HG03159 (cell line): Measurements from ENCODE around the gene DCLK2.
A peak's percentile ranks its signal among the peaks of the same experiment; 100 is the strongest.

Source experiments
- ATAC-seq: cut with Tn5 transposase; IDR thresholded peaks from one replicate; pipeline ENCODE4 v1.9.1; 2021; ENCODE audit warnings: mild to moderate bottlenecking, moderate library complexity; ENCODE audit not compliant: unreplicated experiment

DCLK2 gene

GRCh38 chr4:150115851-150116250 lies 37.6 kb downstream of the DCLK2 start:
- no peak for ATAC-seq

GRCh38 chr4:150116506-150116905 lies 38.3 kb downstream of the DCLK2 start:
- no peak for ATAC-seq

GRCh38 chr4:150117094-150117493 lies 38.8 kb downstream of the DCLK2 start:
- no peak for ATAC-seq

- no peak for ATAC-seq
Measured at GRCh38 chr4:150117629-150118028, 39.4 kb downstream of the DCLK2 start.

GRCh38 chr4:150119492-150119891 lies 41.2 kb downstream of the DCLK2 start:
- no peak for ATAC-seq

GRCh38 chr4:150123087-150123486 lies 44.8 kb downstream of the DCLK2 start:
- ATAC-seq: no peak

GRCh38 chr4:150123796-150124677 lies 45.8 kb downstream of the DCLK2 start:
- no peak for ATAC-seq

- ATAC-seq: peak; percentile 43
Measured at GRCh38 chr4:150126201-150126863, 48.1 kb downstream of the DCLK2 start.

GRCh38 chr4:150126864-150127203 lies 48.6 kb downstream of the DCLK2 start:
- peak; percentile 60 for ATAC-seq

- no peak for ATAC-seq
Measured at GRCh38 chr4:150127757-150128156, 49.5 kb downstream of the DCLK2 start.

GRCh38 chr4:150130933-150131332 lies 52.7 kb downstream of the DCLK2 start:
- ATAC-seq: no peak

GRCh38 chr4:150131581-150132228 lies 53.5 kb downstream of the DCLK2 start:
- no peak for ATAC-seq

GRCh38 chr4:150133605-150134004 lies 55.4 kb downstream of the DCLK2 start:
- ATAC-seq: no peak

GRCh38 chr4:150135134-150135772 lies 57.0 kb downstream of the DCLK2 start:
- no peak for ATAC-seq

- ATAC-seq: no peak
Measured at GRCh38 chr4:150136036-150136435, 57.8 kb downstream of the DCLK2 start.

- ATAC-seq: no peak
Measured at GRCh38 chr4:150136481-150136880, 58.2 kb downstream of the DCLK2 start.

GRCh38 chr4:150139297-150139865 lies 61.1 kb downstream of the DCLK2 start:
- no peak for ATAC-seq

- no peak for ATAC-seq
Measured at GRCh38 chr4:150140774-150141400, 62.6 kb downstream of the DCLK2 start.

GRCh38 chr4:150141756-150142155 lies 63.5 kb downstream of the DCLK2 start:
- no peak for ATAC-seq

- ATAC-seq: no peak
Measured at GRCh38 chr4:150142831-150143230, 64.6 kb downstream of the DCLK2 start.
